Stimulated activated CD8-positive, alpha-beta memory T cell treated with anti-CD3 and anti-CD28 coated beads, Interleukin-15, amount 100 ng/mL, for 1 hour (primary cell): Measurements from ENCODE around the gene ME1.

ENCODE experiments used
- DNase-seq: peaks from one replicate; pipeline ENCODE4 v3.0.0-alpha.2; 2020; ENCODE audit warnings: low read depth

Gene ME1

GRCh38 chr6:83190626-83191025 lies 240.2 kb downstream of the ME1 start:
- no peak for DNase-seq

GRCh38 chr6:83188501-83188900 lies 242.3 kb downstream of the ME1 start:
- DNase-seq, result no peak

GRCh38 chr6:83185096-83185495 lies 245.8 kb downstream of the ME1 start:
- no peak for DNase-seq

GRCh38 chr6:83183082-83183828 lies 247.6 kb downstream of the ME1 start:
- no peak for DNase-seq

- DNase-seq, result no peak
Observed at GRCh38 chr6:83182114-83182513, 248.7 kb downstream of the ME1 start.

GRCh38 chr6:83180426-83180950 lies 250.4 kb downstream of the ME1 start:
- no peak for DNase-seq

GRCh38 chr6:83176246-83176645 lies 254.6 kb downstream of the ME1 start:
- no peak for DNase-seq

- DNase-seq, result no peak
Observed at GRCh38 chr6:83169511-83169910, 261.3 kb downstream of the ME1 start.

- no peak for DNase-seq
Observed at GRCh38 chr6:83169106-83169505, 261.7 kb downstream of the ME1 start.

GRCh38 chr6:83168556-83168955 lies 262.3 kb downstream of the ME1 start:
- no peak for DNase-seq

GRCh38 chr6:83167726-83168278 lies 263.0 kb downstream of the ME1 start:
- DNase-seq, result no peak
